Measurements from ENCODE around the gene AFAP1L1. TPM values are rescaled to one million over a fixed set of nuclear protein-coding genes. Genes with fewer than 3 reads are reported as not detected.

Gene AFAP1L1
- total RNA-seq, 1 experiment from 2014 or later = 15.2 TPM

- ChIA-PET CTCF (no interaction called here), POLR2A (no interaction called here)
- DNase-seq (ENCODE audit: low read depth, low spot score) (no peak), ATAC-seq (no peak; the same call in 1 of the 2 replicates)
- Histone ChIP-seq H3K4me3 (ENCODE audit: low read depth in 2 of 2, low read length in 2 of 2) (no peak overlapping the region), H3K36me3 (ENCODE audit: control insufficient read depth, insufficient read depth, low read length) (no peaks in the 10 kb centered on the region), H3K9me3 (ENCODE audit: control insufficient read depth, insufficient read depth, low read depth, low read length) (no peaks in the 10 kb centered on the region), H3K4me1 (ENCODE audit: control insufficient read depth, insufficient read depth, low read length) (no peaks in the 10 kb centered on the region), H3K27me3 (ENCODE audit: control insufficient read depth, insufficient read depth, low read length) (no peaks in the 10 kb centered on the region), H3K27ac (ENCODE audit: low read length) (no peak overlapping the region)
- no TSS peak for BruUV-seq (replicated peaks)
- TF ChIP-seq SIN3A (IDR thresholded peaks at IDR 0.05; ENCODE audit: borderline replicate concordance, insufficient read depth, low read depth, low read length) (no peak), POLR2AphosphoS5 (IDR thresholded peaks at IDR 0.05; ENCODE audit: low read depth, low read length) (no peak), CTCF (IDR thresholded peaks at IDR 0.05) (no peak), TCF7L2 (IDR thresholded peaks at IDR 0.05; ENCODE audit: low read depth, low read length) (no peak), REST (IDR thresholded peaks at IDR 0.05; ENCODE audit: insufficient read depth in 1 of 2, low read depth in 2 of 2, low read length in 1 of 2) (no peak)
- in situ Hi-C loops (cut with HindIII; ENCODE audit: low pct_unique_long_range_greater_than_20kb, low sequenced_read_pairs) = no loop called here
- intact Hi-C loops (cut with micrococcal nuclease; ENCODE audit: unreplicated experiment) = no loop called here
These were observed 25.8 kb downstream of the AFAP1L1 start for GRCh38 chr5:149297340-149298025.

- Histone ChIP-seq H3K9me3 (ENCODE audit: control insufficient read depth, insufficient read depth, low read depth, low read length) (no peaks in the 10 kb centered on the region), H3K4me3 (ENCODE audit: low read depth in 2 of 2, low read length in 2 of 2) (no peak overlapping the region), H3K4me1 (ENCODE audit: control insufficient read depth, insufficient read depth, low read length) (no peaks in the 10 kb centered on the region), H3K27me3 (ENCODE audit: control insufficient read depth, insufficient read depth, low read length) (no peaks in the 10 kb centered on the region), H3K36me3 (ENCODE audit: control insufficient read depth, insufficient read depth, low read length) (no peaks in the 10 kb centered on the region), H3K27ac (ENCODE audit: low read length) (no peak overlapping the region)
- no peak for DNase-seq (ENCODE audit: low read depth, low spot score)
- TF ChIP-seq SIN3A (IDR thresholded peaks at IDR 0.05; ENCODE audit: borderline replicate concordance, insufficient read depth, low read depth, low read length) = no peak
- TF ChIP-seq REST (IDR thresholded peaks at IDR 0.05; ENCODE audit: insufficient read depth in 1 of 2, low read depth in 2 of 2, low read length in 1 of 2) = no peak
- TF ChIP-seq CTCF (IDR thresholded peaks at IDR 0.05) = no peak
- TF ChIP-seq TCF7L2 (IDR thresholded peaks at IDR 0.05; ENCODE audit: low read depth, low read length) = no peak
- no peak for TF ChIP-seq POLR2AphosphoS5 (IDR thresholded peaks at IDR 0.05; ENCODE audit: low read depth, low read length)
- ATAC-seq = no peak
- BruUV-seq (replicated peaks) = no TSS peak
- ChIA-PET POLR2A (no interaction called here), CTCF (no interaction called here)
- intact Hi-C loops (cut with micrococcal nuclease; ENCODE audit: unreplicated experiment) = no loop called here
- in situ Hi-C loops (cut with HindIII; ENCODE audit: low pct_unique_long_range_greater_than_20kb, low sequenced_read_pairs) = no loop called here
These were observed 26.5 kb downstream of the AFAP1L1 start for GRCh38 chr5:149298163-149298562.
